ENCODE results near the gene ATP5F1A.
A peak's percentile ranks its signal among the peaks of the same experiment; 100 is the strongest.

The ATP5F1A gene

DNA sequence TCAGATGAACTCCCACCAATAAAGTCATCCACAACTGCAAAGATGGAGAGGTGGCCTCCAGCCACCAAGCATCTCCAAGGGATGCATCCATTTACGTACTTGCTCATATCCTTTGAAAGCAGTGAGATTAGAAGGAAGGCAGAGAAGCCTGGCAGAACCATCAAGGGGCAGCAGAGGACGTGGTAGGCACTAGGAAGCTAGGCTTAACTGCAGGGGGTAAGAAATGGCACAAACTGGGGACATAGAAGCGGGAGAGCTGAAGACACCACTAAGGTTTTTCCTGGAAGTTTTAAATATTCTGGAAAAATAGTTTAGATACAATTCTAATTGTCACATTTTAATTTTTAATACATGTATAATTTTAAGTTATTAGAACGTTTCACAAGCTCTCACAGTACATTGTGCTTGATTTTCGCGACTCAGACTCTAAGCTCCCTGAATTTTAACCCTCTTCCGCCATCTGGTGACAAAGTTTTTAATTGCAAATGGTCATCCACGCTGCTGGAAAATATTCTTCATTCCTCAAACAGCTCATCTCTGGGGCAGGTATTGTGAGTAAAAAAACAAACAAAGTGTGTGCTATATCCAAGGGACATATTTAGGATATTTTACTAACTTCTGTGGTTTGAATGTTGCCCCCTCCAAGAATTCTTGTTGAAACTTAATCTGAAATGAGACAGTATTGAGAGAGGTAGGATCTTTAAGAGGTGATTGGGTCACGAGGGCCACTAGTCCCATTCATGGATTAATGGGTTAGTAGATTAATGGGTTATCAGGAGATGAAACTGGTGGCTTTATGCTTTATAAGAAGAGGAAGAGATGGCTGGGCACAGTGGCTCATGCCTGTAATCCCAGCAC lies 24.4 kb downstream of the ATP5F1A start:
- DNase-seq (ENCODE audit: low read depth): peak; percentile 70
- TF ChIP-seq, protein P1, sequence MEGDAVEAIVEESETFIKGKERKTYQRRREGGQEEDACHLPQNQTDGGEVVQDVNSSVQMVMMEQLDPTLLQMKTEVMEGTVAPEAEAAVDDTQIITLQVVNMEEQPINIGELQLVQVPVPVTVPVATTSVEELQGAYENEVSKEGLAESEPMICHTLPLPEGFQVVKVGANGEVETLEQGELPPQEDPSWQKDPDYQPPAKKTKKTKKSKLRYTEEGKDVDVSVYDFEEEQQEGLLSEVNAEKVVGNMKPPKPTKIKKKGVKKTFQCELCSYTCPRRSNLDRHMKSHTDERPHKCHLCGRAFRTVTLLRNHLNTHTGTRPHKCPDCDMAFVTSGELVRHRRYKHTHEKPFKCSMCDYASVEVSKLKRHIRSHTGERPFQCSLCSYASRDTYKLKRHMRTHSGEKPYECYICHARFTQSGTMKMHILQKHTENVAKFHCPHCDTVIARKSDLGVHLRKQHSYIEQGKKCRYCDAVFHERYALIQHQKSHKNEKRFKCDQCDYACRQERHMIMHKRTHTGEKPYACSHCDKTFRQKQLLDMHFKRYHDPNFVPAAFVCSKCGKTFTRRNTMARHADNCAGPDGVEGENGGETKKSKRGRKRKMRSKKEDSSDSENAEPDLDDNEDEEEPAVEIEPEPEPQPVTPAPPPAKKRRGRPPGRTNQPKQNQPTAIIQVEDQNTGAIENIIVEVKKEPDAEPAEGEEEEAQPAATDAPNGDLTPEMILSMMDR (conservative IDR thresholded peaks at IDR 0.05; ENCODE audit: control insufficient read depth, insufficient read depth, low read depth, low read length): peak; percentile 63
- no peak overlapping the region for H3K4me3 ChIP-seq (ENCODE audit: control insufficient read depth, low read depth, low read length)

DNA sequence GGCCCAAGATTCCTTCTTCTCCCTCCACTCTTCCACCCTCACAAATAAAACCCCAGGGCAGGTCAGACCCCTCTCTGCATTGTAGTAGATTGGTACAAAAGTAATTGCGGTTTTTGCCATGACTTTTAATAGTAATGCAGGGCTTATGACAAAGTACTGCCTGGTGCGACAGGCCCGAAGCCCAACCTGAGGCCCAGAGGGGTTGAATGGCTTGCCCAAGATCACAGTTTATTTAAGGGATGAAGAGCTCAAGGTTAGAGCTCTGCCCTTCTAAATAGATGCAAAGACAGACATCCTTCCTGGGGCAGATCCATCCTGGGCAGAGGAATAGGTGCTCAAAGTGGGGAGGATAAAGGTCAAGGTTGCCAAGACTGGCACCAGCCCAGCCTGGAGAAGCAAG lies 25.1 kb downstream of the ATP5F1A start:
- TF ChIP-seq, protein P1 (conservative IDR thresholded peaks at IDR 0.05; ENCODE audit: control insufficient read depth, insufficient read depth, low read depth, low read length): no peak
- H3K4me3 ChIP-seq (ENCODE audit: control insufficient read depth, low read depth, low read length): no peak overlapping the region
- DNase-seq (ENCODE audit: low read depth): no peak

DNA sequence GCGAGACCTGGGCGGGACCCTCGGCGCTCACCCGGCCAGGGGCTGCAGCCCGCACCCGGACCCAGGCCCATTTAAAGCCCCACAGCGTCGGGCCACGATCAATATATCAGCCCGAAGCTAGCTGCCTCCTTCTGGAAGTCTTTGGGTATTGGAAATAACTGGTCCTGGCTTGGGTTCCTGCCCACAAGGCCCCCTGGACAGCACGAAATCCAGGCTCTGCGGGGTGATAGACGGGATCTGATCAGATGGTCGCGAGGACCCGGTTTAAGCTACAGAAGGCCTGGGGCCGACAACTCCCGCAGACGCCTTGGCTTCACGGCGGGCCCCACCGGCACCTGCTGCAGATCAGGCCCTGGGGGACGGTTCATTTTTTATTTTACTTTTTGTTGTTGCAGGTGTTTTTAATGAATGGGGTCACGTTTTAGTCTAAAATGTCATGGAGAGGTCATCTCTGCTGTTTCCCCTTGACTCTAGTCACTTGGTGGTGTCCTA lies 25.7 kb downstream of the ATP5F1A start:
- TF ChIP-seq, protein P1 (conservative IDR thresholded peaks at IDR 0.05; ENCODE audit: control insufficient read depth, insufficient read depth, low read depth, low read length): no peak
- peak overlapping the region; percentile 46 for H3K4me3 ChIP-seq (ENCODE audit: control insufficient read depth, low read depth, low read length)
- no peak for DNase-seq (ENCODE audit: low read depth)

DNA sequence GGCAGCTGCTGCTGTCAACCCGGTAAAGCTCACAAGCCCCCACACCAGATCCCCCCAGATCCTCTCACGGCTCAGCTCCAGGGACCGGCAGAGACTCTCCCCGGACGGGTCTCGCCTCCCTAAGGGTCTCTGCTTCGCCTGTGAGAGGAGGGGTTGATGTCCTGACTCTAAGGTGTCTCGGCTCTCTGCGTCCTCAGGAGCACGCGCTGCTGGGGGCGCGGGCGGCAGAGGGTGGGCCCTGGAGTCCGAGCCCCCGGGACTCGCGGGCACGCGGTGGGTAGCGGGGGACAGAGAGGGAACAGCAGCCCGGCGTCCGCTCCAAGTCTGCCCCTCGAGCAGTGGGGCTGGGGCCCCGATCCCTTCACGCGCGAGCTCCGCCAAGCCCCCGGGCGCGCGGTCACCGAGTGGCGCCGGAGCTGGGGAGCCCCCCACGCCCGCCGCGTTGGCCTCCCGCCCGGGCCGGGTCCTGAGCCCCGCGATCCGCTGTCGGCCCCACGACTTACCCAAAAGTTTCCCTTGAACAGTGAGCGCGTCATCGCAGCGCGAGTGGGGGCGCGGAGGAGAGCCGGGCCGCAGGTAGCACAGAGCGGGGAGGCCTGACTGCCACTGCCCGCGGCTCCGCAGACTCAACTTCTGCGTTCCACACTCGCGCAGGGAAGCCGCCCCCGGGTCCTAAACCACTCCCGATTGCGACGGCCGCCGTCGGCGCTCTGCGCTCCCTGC lies 26.3 kb downstream of the ATP5F1A start, which contains the start of gene PSTPIP2:
PSTPIP2 (minus strand) TSS at position 608 of the 723 bp plus-strand sequence; CDS start at position 536, 72 bp downstream.
- DNase-seq (ENCODE audit: low read depth): peak; percentile 42
- H3K4me3 ChIP-seq (ENCODE audit: control insufficient read depth, low read depth, low read length): peak within 1 kb of the TSS; percentile 46
- TF ChIP-seq, protein P1 (conservative IDR thresholded peaks at IDR 0.05; ENCODE audit: control insufficient read depth, insufficient read depth, low read depth, low read length): no peak

DNA sequence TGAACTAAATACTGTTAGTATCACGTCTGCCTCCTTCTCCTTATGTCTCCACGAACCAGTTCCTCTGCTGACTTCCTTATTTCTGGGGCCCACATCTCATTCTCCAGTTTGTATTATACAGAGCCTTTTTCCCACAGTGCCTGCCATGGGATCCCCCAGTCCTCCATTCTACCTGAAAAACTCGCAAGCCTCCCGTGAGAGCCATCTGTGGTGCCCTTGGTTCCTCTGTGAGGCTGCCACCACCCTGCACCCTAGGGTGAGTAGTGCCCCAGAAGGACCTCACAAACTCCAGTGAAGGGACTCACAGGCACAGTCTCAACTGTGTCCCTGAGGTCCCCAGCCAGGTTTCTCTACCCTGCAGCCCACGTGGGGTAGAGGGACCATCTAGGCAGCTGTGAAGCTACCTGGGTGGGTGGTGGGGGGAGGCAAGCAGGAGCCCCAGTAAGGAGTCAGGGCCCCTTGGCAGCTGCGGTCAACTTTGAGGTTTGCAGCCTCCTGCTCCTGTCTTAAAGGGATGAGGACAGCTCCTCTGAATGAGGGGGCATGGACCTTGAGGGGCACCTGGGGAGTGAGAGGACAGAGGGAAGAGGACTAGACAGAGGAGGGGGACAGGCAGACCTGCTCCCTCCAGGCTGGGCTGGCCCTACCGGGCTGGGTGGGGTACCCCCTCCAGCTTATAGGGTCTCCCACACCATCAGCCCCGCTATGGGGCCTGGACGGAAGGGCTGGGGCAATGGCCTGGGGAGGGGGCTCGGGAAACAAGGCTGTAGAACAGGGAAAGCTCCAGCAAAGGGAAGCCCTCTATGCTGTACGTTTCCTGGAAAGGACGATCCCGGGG lies 27.1 kb downstream of the ATP5F1A start:
- TF ChIP-seq, protein P1 (conservative IDR thresholded peaks at IDR 0.05; ENCODE audit: control insufficient read depth, insufficient read depth, low read depth, low read length): no peak
- peak overlapping the region; percentile 46 for H3K4me3 ChIP-seq (ENCODE audit: control insufficient read depth, low read depth, low read length)
- no peak for DNase-seq (ENCODE audit: low read depth)

DNA sequence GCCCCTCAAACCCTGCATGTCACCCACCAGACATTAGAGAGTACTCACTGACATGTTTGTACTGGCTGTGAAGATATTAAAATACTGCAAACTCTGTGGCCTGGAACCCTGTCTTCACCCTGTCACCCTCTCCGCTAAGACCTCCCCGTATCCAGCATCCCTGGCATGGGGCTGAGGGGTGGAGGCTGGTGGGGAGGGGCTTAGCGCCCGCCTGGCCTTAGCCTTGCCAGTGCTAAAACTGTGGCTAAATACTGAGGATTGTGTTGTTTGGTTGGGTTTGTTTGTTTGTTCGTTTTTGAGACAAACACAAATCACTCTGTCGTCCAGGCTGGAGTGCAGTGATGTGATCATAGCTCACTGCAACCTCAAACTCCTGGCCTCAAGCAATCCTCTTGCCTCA lies 27.9 kb downstream of the ATP5F1A start:
- H3K4me3 ChIP-seq (ENCODE audit: control insufficient read depth, low read depth, low read length): no peak overlapping the region
- DNase-seq (ENCODE audit: low read depth): no peak
- TF ChIP-seq, protein P1 (conservative IDR thresholded peaks at IDR 0.05; ENCODE audit: control insufficient read depth, insufficient read depth, low read depth, low read length): no peak

All from fibroblast of mammary gland (primary cell).